Measurements from ENCODE around the gene NRXN3.

NRXN3 gene

DNA sequence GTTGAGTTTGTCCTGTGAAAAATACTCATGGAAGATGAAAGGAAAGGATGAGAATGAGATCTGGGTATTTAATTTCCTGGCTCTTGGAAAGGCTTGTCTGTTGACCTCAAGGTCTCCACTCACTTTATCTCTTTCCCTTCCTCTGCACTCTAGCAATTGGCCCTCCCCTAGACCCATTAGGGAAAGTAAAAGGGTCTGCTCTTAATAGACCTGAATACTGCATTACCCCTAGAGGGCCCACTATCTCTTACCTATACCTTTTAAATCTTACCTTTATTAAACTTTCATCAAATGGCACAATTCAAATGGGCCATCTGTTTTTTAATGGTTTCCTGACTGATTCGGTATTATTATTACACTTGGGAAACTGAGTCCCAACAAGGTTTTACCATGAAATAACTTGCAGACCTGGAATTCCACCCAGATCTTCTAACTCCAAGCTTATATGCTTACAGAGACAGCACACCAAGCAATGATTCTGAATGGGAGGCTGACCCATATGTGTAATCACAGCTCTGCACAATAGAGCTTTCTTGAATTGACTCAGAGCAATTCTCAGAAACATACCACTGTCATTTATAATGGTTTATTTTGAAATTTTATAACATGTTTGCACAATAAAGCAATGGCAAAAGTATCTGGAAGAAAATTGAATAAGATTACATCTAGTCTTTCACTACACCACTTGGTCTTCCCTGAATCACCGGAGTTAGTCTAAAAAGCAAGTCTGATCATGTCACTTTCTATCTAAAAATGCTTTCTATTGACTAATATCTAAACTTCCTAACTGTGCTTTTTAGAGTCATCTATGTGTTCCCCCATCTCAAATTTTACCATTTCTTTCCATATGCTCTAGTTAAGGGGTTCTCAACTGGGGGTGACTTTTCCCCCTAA is 618.5 kb downstream of the NRXN3 start:
- no peaks in the 10 kb centered on the region for H3K4me1 ChIP-seq (ENCODE audit: control extremely low read depth in 1 of 4, control insufficient read depth in 4 of 4, insufficient read depth in 4 of 4, low read length in 3 of 4)
- WGBS (ENCODE audit: insufficient coverage): 100% methylated on average over 2 of the region's 2 CpGs
- no peak overlapping the region for H3K4me3 ChIP-seq (ENCODE audit: control insufficient read depth in 1 of 7, extremely low read depth in 1 of 7, insufficient read depth in 4 of 7, low read depth in 2 of 7, low read length in 6 of 7)
- no peak for DNase-seq
- H3K36me3 ChIP-seq (ENCODE audit: control insufficient read depth in 4 of 4, insufficient read depth in 4 of 4, low read length in 3 of 4): no peaks in the 10 kb centered on the region
- ChIA-PET CTCF (no interaction called here), POLR2A (no interaction called here)
- H3K9me3 ChIP-seq (ENCODE audit: control extremely low read depth in 1 of 5, control insufficient read depth in 4 of 5, insufficient read depth in 2 of 5, low read depth in 1 of 5, low read length in 4 of 5): no peaks in the 10 kb centered on the region
- H3K27me3 ChIP-seq (replicated peaks in 2 of 5; ENCODE audit: control insufficient read depth in 4 of 5, insufficient read depth in 5 of 5, low read length in 4 of 5): no peaks in the 10 kb centered on the region
- H3K27ac ChIP-seq (ENCODE audit: insufficient read depth in 1 of 2, low read depth in 1 of 2, low read length in 2 of 2, poor library complexity in 1 of 2, severe bottlenecking in 2 of 2): no peak overlapping the region

DNA sequence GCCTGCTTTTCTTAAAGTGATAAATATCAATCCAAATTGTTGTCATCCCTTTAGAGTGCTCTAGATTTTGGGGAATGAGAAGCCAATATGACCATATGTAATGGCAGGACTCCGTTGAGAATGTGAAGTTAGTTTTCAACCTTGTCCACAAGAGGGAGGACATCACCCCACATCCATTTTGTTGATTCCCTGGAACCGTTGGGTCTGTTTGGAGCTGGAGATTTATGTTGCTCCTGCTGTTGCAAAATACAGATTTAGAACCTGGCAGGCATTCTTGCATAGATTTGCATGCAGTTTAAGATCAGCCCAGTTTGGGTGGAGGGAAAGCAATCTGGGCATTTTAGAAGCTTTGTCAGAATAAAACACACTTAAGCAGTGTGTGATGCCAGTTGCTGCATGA is 620.1 kb downstream of the NRXN3 start:
- no peaks in the 10 kb centered on the region for H3K4me1 ChIP-seq (ENCODE audit: control extremely low read depth in 1 of 4, control insufficient read depth in 4 of 4, insufficient read depth in 4 of 4, low read length in 3 of 4)
- H3K4me3 ChIP-seq (ENCODE audit: control insufficient read depth in 1 of 7, extremely low read depth in 1 of 7, insufficient read depth in 4 of 7, low read depth in 2 of 7, low read length in 6 of 7): no peak overlapping the region
- POLR2A ChIA-PET: no interaction called here
- no peak for DNase-seq
- 43% methylated on average over 1 of the region's 2 CpGs for WGBS (ENCODE audit: insufficient coverage)
- no peaks in the 10 kb centered on the region for H3K9me3 ChIP-seq (ENCODE audit: control extremely low read depth in 1 of 5, control insufficient read depth in 4 of 5, insufficient read depth in 2 of 5, low read depth in 1 of 5, low read length in 4 of 5)
- H3K27ac ChIP-seq (ENCODE audit: insufficient read depth in 1 of 2, low read depth in 1 of 2, low read length in 2 of 2, poor library complexity in 1 of 2, severe bottlenecking in 2 of 2): no peak overlapping the region
- CTCF ChIA-PET: no interaction called here
- no peaks in the 10 kb centered on the region for H3K27me3 ChIP-seq (replicated peaks in 2 of 5; ENCODE audit: control insufficient read depth in 4 of 5, insufficient read depth in 5 of 5, low read length in 4 of 5)
- no peaks in the 10 kb centered on the region for H3K36me3 ChIP-seq (ENCODE audit: control insufficient read depth in 4 of 4, insufficient read depth in 4 of 4, low read length in 3 of 4)

DNA sequence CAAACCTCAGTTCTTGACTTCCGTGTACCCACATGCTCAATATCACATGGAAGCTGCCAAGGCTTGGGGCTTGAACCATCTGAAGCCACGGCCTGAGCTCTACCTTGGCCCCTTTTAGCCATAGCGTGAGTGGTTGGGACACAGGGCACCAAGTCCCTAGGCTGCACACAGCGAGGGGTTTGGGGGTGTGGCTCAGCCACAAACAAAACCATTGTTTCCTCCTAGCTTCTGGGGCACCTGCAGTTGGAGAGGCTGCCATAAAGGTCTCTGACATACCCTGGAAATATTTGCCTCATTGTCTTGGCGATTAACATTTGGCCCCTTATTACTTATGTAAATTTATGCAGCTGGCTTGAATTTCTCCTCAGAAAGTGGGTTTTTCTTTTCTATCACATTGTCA is 628.6 kb downstream of the NRXN3 start:
- no peaks in the 10 kb centered on the region for H3K4me1 ChIP-seq (ENCODE audit: control extremely low read depth in 1 of 4, control insufficient read depth in 4 of 4, insufficient read depth in 4 of 4, low read length in 3 of 4)
- CTCF ChIA-PET: no interaction called here
- WGBS (ENCODE audit: insufficient coverage): 72% methylated on average over 4 of the region's 5 CpGs
- H3K27me3 ChIP-seq (replicated peaks in 2 of 5; ENCODE audit: control insufficient read depth in 4 of 5, insufficient read depth in 5 of 5, low read length in 4 of 5): no peaks in the 10 kb centered on the region
- no peaks in the 10 kb centered on the region for H3K9me3 ChIP-seq (ENCODE audit: control extremely low read depth in 1 of 5, control insufficient read depth in 4 of 5, insufficient read depth in 2 of 5, low read depth in 1 of 5, low read length in 4 of 5)
- no peaks in the 10 kb centered on the region for H3K36me3 ChIP-seq (ENCODE audit: control insufficient read depth in 4 of 4, insufficient read depth in 4 of 4, low read length in 3 of 4)
- no peak overlapping the region for H3K27ac ChIP-seq (ENCODE audit: insufficient read depth in 1 of 2, low read depth in 1 of 2, low read length in 2 of 2, poor library complexity in 1 of 2, severe bottlenecking in 2 of 2)
- POLR2A ChIA-PET: no interaction called here
- H3K4me3 ChIP-seq (ENCODE audit: control insufficient read depth in 1 of 7, extremely low read depth in 1 of 7, insufficient read depth in 4 of 7, low read depth in 2 of 7, low read length in 6 of 7): no peak overlapping the region
- DNase-seq: no peak

DNA sequence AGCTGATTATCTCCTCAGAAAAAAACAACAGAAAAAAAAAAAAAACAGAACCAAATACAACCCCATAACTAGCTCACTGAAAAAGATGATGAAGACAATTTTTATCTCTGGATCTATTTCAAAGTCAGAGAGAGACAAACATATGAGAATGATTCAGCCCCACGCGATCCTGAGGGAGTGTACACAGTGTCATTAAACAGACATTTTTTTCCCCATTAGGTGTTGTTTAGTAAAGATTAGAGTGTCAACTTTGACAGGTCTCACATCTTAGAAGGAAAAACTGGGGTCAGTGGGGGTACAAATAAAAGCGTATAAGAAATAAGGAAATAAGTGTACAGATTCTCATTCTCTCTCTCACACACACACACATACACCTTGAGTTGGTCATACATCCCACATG is 635.4 kb downstream of the NRXN3 start:
- H3K27me3 ChIP-seq (replicated peaks in 2 of 5; ENCODE audit: control insufficient read depth in 4 of 5, insufficient read depth in 5 of 5, low read length in 4 of 5): no peaks in the 10 kb centered on the region
- H3K36me3 ChIP-seq (ENCODE audit: control insufficient read depth in 4 of 4, insufficient read depth in 4 of 4, low read length in 3 of 4): no peaks in the 10 kb centered on the region
- no peak overlapping the region for H3K27ac ChIP-seq (ENCODE audit: insufficient read depth in 1 of 2, low read depth in 1 of 2, low read length in 2 of 2, poor library complexity in 1 of 2, severe bottlenecking in 2 of 2)
- CTCF ChIA-PET: no interaction called here
- DNase-seq: no peak
- no peaks in the 10 kb centered on the region for H3K9me3 ChIP-seq (ENCODE audit: control extremely low read depth in 1 of 5, control insufficient read depth in 4 of 5, insufficient read depth in 2 of 5, low read depth in 1 of 5, low read length in 4 of 5)
- 100% methylated on average over 1 of the region's 3 CpGs for WGBS (ENCODE audit: insufficient coverage)
- POLR2A ChIA-PET: no interaction called here
- no peak overlapping the region for H3K4me3 ChIP-seq (ENCODE audit: control insufficient read depth in 1 of 7, extremely low read depth in 1 of 7, insufficient read depth in 4 of 7, low read depth in 2 of 7, low read length in 6 of 7)
- H3K4me1 ChIP-seq (ENCODE audit: control extremely low read depth in 1 of 4, control insufficient read depth in 4 of 4, insufficient read depth in 4 of 4, low read length in 3 of 4): no peaks in the 10 kb centered on the region

DNA sequence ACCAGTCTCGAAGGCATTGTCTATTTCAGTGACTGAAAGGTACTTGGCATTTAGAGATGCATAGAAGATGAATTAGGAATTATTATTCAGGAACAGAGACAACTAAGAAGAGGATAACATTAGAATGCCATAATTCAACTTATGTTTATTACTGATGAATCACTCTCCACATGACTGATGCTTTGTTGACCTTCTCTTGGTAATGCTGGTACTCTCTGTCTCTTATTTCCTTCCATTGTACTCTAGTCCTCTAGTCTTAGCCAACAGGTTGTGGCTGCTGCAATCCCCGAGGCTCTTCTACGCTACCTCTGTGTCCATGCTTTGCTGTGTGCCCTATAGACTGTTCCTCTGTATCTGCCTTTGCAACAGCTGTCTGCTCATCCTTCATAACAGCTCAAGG is 652.9 kb downstream of the NRXN3 start:
- no peak for DNase-seq
- H3K4me3 ChIP-seq (ENCODE audit: control insufficient read depth in 1 of 7, extremely low read depth in 1 of 7, insufficient read depth in 4 of 7, low read depth in 2 of 7, low read length in 6 of 7): no peak overlapping the region
- CTCF ChIA-PET: no interaction called here
- no peaks in the 10 kb centered on the region for H3K36me3 ChIP-seq (ENCODE audit: control insufficient read depth in 4 of 4, insufficient read depth in 4 of 4, low read length in 3 of 4)
- POLR2A ChIA-PET: no interaction called here
- H3K4me1 ChIP-seq (ENCODE audit: control extremely low read depth in 1 of 4, control insufficient read depth in 4 of 4, insufficient read depth in 4 of 4, low read length in 3 of 4): no peaks in the 10 kb centered on the region
- no peak overlapping the region for H3K27ac ChIP-seq (ENCODE audit: insufficient read depth in 1 of 2, low read depth in 1 of 2, low read length in 2 of 2, poor library complexity in 1 of 2, severe bottlenecking in 2 of 2)
- 100% methylated on average over 1 of the region's 3 CpGs for WGBS (ENCODE audit: insufficient coverage)
- no peaks in the 10 kb centered on the region for H3K9me3 ChIP-seq (ENCODE audit: control extremely low read depth in 1 of 5, control insufficient read depth in 4 of 5, insufficient read depth in 2 of 5, low read depth in 1 of 5, low read length in 4 of 5)
- no peaks in the 10 kb centered on the region for H3K27me3 ChIP-seq (replicated peaks in 2 of 5; ENCODE audit: control insufficient read depth in 4 of 5, insufficient read depth in 5 of 5, low read length in 4 of 5)

DNA sequence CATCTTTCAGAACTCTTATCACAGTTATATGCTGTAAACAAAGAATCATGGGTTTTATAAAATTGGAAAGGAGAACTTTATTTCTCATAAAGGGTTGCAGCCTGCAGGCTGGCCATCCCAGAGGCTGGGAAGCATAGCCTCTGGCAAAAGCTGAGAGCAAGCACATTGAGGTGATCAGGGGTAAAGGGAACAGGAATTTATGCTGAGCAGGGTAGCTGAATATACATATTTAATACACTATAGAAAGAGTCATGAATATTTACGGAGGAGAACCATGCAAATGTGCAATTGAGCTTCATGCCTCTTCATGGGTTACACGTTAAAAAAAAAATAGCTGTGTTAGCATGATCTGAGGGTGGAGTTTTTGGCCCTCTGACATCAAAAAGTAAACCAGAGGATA is 653.3 kb downstream of the NRXN3 start:
- CTCF ChIA-PET: no interaction called here
- Histone ChIP-seq H3K9me3 (ENCODE audit: control extremely low read depth in 1 of 5, control insufficient read depth in 4 of 5, insufficient read depth in 2 of 5, low read depth in 1 of 5, low read length in 4 of 5) (no peaks in the 10 kb centered on the region), H3K4me3 (ENCODE audit: control insufficient read depth in 1 of 7, extremely low read depth in 1 of 7, insufficient read depth in 4 of 7, low read depth in 2 of 7, low read length in 6 of 7) (no peak overlapping the region), H3K4me1 (ENCODE audit: control extremely low read depth in 1 of 4, control insufficient read depth in 4 of 4, insufficient read depth in 4 of 4, low read length in 3 of 4) (no peaks in the 10 kb centered on the region), H3K27ac (ENCODE audit: insufficient read depth in 1 of 2, low read depth in 1 of 2, low read length in 2 of 2, poor library complexity in 1 of 2, severe bottlenecking in 2 of 2) (no peak overlapping the region), H3K36me3 (ENCODE audit: control insufficient read depth in 4 of 4, insufficient read depth in 4 of 4, low read length in 3 of 4) (no peaks in the 10 kb centered on the region), H3K27me3 (replicated peaks in 2 of 5; ENCODE audit: control insufficient read depth in 4 of 5, insufficient read depth in 5 of 5, low read length in 4 of 5) (no peaks in the 10 kb centered on the region)
- WGBS (ENCODE audit: insufficient coverage): 83% methylated on average over 1 of the region's 2 CpGs
- POLR2A ChIA-PET: no interaction called here
- no peak for DNase-seq

DNA sequence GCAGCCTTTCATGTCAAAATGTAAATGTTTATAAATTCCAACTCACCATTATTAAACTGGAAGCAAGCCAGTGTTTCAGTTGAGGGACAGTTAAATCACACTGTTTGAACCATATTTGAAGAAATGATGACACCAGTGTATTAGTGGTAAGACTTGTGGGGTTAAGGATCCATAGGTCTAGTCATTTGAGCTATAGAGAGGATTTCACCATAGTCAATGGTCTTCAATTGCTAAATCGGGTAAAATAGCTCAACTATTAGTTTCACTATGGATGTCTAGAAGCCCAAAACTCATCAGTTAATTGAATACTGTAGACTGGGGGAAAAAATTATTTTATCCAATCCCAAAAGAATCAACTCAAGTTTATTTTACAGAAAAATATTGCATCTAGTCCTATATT is 659.1 kb downstream of the NRXN3 start:
- ChIA-PET CTCF (interaction anchor here (0.8 kb wide), 1 partner anchor 317 kb away, joined by 3 read pairs; no protein-coding TSS in a partner anchor), POLR2A (no interaction called here)
- Histone ChIP-seq H3K27ac (ENCODE audit: insufficient read depth in 1 of 2, low read depth in 1 of 2, low read length in 2 of 2, poor library complexity in 1 of 2, severe bottlenecking in 2 of 2) (no peak overlapping the region), H3K4me1 (ENCODE audit: control extremely low read depth in 1 of 4, control insufficient read depth in 4 of 4, insufficient read depth in 4 of 4, low read length in 3 of 4) (no peaks in the 10 kb centered on the region), H3K4me3 (ENCODE audit: control insufficient read depth in 1 of 7, extremely low read depth in 1 of 7, insufficient read depth in 4 of 7, low read depth in 2 of 7, low read length in 6 of 7) (no peak overlapping the region), H3K36me3 (ENCODE audit: control insufficient read depth in 4 of 4, insufficient read depth in 4 of 4, low read length in 3 of 4) (no peaks in the 10 kb centered on the region), H3K9me3 (ENCODE audit: control extremely low read depth in 1 of 5, control insufficient read depth in 4 of 5, insufficient read depth in 2 of 5, low read depth in 1 of 5, low read length in 4 of 5) (no peaks in the 10 kb centered on the region), H3K27me3 (replicated peaks in 2 of 5; ENCODE audit: control insufficient read depth in 4 of 5, insufficient read depth in 5 of 5, low read length in 4 of 5) (peaks cover 0 to 4% (median 0%) of the 10 kb centered on the region in 5 experiments)
- DNase-seq: no peak
- no CpG with 5 or more reads among the region's 1 CpG for WGBS (ENCODE audit: insufficient coverage)

All from common myeloid progenitor, CD34-positive (primary cell).